ENCODE measurements around the gene RAMACL.
"Not testable (repeated sequence)": the region's sequence is repeated elsewhere in the genome, so short reads cannot be mapped to it uniquely, and the experiment has no call there.

The RAMACL gene

GRCh38 chr6:166597711-166598440, 11.4 kb upstream of the RAMACL start:
- in situ Hi-C loops (cut with MboI; ENCODE audit: low sequenced_read_pairs): no loop called here

- in situ Hi-C loops (cut with MboI; ENCODE audit: low sequenced_read_pairs): no loop called here
These were observed 10.5 kb upstream of the RAMACL start for GRCh38 chr6:166596776-166597507.

- in situ Hi-C loops (cut with MboI; ENCODE audit: low sequenced_read_pairs): no loop called here
These were observed 9.5 kb upstream of the RAMACL start for GRCh38 chr6:166595949-166596348.

- in situ Hi-C loops (cut with MboI; ENCODE audit: low sequenced_read_pairs): no loop called here
These were observed 8.7 kb upstream of the RAMACL start for GRCh38 chr6:166595061-166595780.

DNA sequence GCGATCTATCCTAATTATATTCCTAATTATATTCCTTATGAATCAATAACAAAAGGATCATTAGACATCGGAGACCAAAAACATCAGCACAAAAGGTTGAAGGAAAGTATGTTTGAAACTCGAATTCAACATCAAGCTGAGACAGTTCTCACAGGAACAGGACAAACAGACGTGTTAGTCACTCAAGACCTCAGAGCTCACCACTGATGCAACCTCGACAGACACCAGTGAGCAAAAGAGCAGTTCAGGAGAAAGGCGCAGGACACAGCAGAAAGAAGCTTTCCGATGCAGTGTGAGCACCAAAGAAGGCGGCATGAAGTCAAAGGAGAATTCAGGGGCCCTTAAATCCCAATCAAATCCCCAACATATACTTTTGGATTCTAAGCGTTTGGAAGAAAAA, 6.3 kb upstream of the RAMACL start:
- in situ Hi-C loops (cut with MboI; ENCODE audit: low sequenced_read_pairs): no loop called here

GRCh38 chr6:166591961-166592520, 5.6 kb upstream of the RAMACL start:
- in situ Hi-C loops (cut with MboI; ENCODE audit: low sequenced_read_pairs): no loop called here

DNA sequence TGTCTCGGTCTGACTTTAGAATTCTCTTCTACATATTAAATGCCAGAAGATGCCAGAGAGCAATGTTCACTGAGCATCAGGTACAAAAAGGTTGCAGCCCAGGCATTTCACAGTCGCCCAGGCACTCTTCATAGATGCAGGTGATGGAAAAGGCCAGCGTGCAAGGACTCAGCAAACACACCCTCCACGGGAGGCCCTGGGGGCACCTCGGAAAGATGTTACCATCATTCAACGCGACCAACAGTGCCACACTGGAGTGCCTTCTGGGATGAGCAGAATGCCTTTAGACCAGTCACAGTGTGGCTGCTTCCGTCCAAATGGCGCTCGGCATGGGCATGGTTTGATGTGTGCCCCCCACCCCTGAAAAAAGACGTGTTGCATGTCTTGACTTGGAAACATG, 4.5 kb upstream of the RAMACL start:
- in situ Hi-C loops (cut with MboI; ENCODE audit: low sequenced_read_pairs): no loop called here

GRCh38 chr6:166589786-166590574, 3.5 kb upstream of the RAMACL start:
- in situ Hi-C loops (cut with MboI; ENCODE audit: low sequenced_read_pairs): no loop called here

- in situ Hi-C loops (cut with MboI; ENCODE audit: low sequenced_read_pairs): no loop called here
These were observed 2.9 kb upstream of the RAMACL start for GRCh38 chr6:166589337-166589731.

GRCh38 chr6:166588691-166589336, 2.3 kb upstream of the RAMACL start:
- in situ Hi-C loops (cut with MboI; ENCODE audit: low sequenced_read_pairs): no loop called here

- in situ Hi-C loops (cut with MboI; ENCODE audit: low sequenced_read_pairs): no loop called here
These were observed 1.3 kb upstream of the RAMACL start for GRCh38 chr6:166587631-166588413.

- in situ Hi-C loops (cut with MboI; ENCODE audit: low sequenced_read_pairs): no loop called here
These were observed 1.5 kb downstream of the RAMACL start for GRCh38 chr6:166584853-166585429.

- in situ Hi-C loops (cut with MboI; ENCODE audit: low sequenced_read_pairs): no loop called here
These were observed 2.3 kb downstream of the RAMACL start for GRCh38 chr6:166584155-166584554.

DNA sequence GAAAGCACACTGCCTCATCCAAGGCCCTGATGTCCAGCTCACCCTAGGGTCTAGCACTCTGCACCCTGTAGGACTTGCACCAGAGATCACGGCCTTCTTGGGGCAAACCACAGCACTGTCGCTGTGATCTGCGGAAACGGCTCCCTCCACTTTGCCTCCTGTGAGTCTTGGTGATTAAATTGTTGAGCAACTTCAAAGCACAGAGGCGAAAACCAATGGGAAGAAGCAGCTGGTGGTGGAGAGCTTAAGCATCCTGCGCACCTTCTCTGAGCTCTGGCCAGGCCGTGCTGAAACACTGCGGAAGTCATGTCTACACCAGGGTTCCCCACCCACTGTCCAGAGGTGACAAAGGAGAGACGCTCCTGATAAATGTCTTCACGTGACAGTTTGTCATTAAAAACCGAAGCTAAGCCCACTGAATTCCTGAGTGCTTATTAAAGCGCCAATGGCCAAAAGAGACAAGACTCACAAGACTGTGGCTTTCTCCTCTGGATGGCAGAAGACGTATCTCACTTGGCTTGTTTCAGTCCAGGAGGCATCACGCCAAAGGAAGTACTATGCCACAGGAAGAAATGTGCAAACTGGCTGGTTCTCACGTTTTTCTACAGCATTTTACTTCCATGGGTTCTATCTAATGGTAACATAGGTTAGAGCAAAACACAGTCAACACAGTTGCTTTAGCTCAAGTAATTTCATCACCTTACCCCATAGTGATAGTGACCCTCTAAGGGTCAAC, 3.1 kb downstream of the RAMACL start:
- in situ Hi-C loops (cut with MboI; ENCODE audit: low sequenced_read_pairs): no loop called here

- in situ Hi-C loops (cut with MboI; ENCODE audit: low sequenced_read_pairs): no loop called here
These were observed 4.2 kb downstream of the RAMACL start for GRCh38 chr6:166582258-166582657.

- in situ Hi-C loops (cut with MboI; ENCODE audit: low sequenced_read_pairs): not testable (repeated sequence)
These were observed 4.7 kb downstream of the RAMACL start for GRCh38 chr6:166581801-166582200.

GRCh38 chr6:166581091-166581511, 5.4 kb downstream of the RAMACL start:
- in situ Hi-C loops (cut with MboI; ENCODE audit: low sequenced_read_pairs): no loop called here
